OCI-LY1 (cell line): ENCODE measurements around the gene FANCI.

Source experiments
- EZH2 ChIP-seq: fragments of 200-600 bp; sonication (generic), shearing (Covaris generic); IDR thresholded peaks from 2 replicates; pipeline ENCODE4 v1.8.0; 2017; ENCODE audit warnings: borderline replicate concordance, mixed run types, mild to moderate bottlenecking, antibody characterized with exemption, low read length, moderate library complexity, mixed read lengths
- TF ChIP-seq, protein P1 (sequence below): fragments of 200-600 bp; sonication (generic), shearing (Covaris generic); IDR thresholded peaks from 2 replicates; pipeline ENCODE4 v1.5.1; 2017; ENCODE audit warnings: mild to moderate bottlenecking, antibody characterized with exemption, low read length, moderate library complexity, mixed read lengths

DNA sequence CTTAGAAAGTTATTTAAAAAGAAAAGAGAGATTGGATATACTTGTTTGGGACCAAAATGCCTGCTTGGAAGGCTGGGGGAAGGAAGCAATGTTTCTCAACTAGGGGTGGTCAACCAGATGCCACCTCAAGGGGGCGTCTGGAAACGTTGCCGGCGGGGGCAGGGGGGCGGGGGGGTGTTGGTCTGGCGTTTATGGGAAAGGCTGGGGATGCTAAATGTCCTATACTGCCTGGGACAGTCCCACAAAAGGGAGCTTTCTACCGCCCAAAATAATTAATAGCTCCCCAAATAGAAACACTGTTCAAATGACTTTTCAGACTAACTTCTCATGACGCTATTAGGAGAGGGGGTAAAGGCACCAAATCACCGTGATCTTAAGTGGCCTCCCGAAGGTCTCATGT is 88.7 kb downstream of the FANCI start:
- TF ChIP-seq, protein P1, sequence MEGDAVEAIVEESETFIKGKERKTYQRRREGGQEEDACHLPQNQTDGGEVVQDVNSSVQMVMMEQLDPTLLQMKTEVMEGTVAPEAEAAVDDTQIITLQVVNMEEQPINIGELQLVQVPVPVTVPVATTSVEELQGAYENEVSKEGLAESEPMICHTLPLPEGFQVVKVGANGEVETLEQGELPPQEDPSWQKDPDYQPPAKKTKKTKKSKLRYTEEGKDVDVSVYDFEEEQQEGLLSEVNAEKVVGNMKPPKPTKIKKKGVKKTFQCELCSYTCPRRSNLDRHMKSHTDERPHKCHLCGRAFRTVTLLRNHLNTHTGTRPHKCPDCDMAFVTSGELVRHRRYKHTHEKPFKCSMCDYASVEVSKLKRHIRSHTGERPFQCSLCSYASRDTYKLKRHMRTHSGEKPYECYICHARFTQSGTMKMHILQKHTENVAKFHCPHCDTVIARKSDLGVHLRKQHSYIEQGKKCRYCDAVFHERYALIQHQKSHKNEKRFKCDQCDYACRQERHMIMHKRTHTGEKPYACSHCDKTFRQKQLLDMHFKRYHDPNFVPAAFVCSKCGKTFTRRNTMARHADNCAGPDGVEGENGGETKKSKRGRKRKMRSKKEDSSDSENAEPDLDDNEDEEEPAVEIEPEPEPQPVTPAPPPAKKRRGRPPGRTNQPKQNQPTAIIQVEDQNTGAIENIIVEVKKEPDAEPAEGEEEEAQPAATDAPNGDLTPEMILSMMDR, result peak; percentile 51; the same call in 1 of the 2 replicates
- no peak for TF ChIP-seq EZH2
